HG03064 (cell line): ENCODE measurements around the gene RHOF.
A peak's percentile ranks its signal among the peaks of the same experiment; 100 is the strongest.

Experiments
- ATAC-seq: cut with Tn5 transposase; IDR thresholded peaks from one replicate; pipeline ENCODE4 v1.9.1; 2021; ENCODE audit warnings: low read depth; ENCODE audit not compliant: unreplicated experiment

RHOF gene

GRCh38 chr12:121805171-121806008 lies 11.9 kb upstream of the RHOF start:
- no peak for ATAC-seq

- ATAC-seq, result no peak
Observed at GRCh38 chr12:121804417-121805111, 11.1 kb upstream of the RHOF start.

DNA sequence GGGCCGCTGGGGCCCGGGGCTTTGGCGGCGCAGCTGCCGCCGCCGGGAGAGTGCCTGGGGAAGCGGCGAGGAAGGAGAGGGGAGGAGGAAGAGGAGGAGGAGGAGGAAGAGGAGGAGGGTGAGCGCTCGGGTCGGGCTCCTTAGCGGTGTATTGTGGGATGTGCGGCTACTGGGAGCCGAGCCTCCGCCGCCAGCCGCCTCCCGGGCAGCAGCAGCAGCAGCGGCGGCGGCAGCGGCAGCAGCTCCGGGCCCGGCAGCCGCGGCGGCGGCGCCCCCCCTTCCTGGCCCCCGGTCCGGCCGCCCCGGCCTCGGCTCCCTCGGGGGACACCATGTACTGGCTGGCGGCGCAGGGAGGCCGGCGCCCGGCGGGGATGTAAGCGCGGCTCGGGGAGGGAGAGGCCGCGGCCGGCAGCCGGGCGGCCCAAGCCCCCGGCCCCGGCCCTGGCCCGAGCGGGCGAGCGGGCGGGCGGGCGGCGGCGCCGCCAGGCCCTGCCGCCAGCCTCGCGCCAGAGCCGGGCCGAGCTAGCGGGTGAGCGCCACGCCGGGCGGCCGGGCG lies 10.5 kb upstream of the RHOF start, which contains the start of gene SETD1B:
SETD1B (plus strand) TSS at position 149 of the 556 bp plus-strand sequence. CDS start 729 bp downstream, outside the sequence.
- no peak for ATAC-seq

GRCh38 chr12:121802843-121803698 lies 9.6 kb upstream of the RHOF start:
- ATAC-seq, result peak; percentile 36

- ATAC-seq, result no peak
Observed at GRCh38 chr12:121802485-121802842, 9.0 kb upstream of the RHOF start.

DNA sequence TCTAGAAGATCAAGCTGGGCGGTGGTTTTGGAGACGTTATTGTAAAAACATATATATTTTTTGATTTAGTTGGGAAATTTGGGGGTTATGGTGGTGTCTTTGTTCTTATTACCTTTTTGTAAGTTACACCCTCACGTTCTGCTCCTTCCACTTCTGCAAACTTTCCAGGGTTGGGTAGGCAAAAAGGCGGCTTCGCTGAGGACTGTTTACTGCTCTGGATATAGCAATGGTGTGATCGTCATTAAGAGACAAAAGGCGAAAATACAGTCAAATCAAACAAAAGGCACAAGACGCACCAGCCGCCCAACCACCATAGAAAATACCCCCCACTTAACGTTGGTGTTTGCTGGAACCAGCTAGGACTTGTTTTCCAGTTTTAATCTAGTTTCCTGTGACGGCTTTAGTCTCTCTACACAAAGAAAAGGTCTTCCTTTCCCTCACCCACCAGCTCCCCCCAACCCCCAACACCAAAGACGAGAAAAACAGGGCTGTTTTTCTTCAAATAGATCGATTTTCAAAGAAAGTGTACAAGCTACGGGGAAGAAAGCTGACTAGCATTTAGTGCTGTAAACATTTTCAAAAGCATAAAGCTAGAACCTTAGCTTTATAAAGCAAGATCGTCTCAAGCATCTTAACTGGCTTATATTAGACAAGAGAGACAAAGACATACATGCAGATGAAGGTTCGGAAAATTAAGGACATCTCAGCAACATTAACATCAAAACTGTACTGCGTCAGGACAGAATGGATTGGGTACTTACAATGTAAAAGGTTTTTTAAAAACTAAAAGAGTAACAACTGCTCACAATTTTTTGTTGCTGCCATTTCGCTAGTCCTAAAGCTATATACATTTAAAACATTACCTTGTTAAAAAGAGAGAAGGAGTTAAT lies 8.4 kb upstream of the RHOF start:
- no peak for ATAC-seq

GRCh38 chr12:121800694-121801594 lies 7.5 kb upstream of the RHOF start:
- no peak for ATAC-seq

GRCh38 chr12:121799842-121800693 lies 6.6 kb upstream of the RHOF start:
- ATAC-seq, result no peak

DNA sequence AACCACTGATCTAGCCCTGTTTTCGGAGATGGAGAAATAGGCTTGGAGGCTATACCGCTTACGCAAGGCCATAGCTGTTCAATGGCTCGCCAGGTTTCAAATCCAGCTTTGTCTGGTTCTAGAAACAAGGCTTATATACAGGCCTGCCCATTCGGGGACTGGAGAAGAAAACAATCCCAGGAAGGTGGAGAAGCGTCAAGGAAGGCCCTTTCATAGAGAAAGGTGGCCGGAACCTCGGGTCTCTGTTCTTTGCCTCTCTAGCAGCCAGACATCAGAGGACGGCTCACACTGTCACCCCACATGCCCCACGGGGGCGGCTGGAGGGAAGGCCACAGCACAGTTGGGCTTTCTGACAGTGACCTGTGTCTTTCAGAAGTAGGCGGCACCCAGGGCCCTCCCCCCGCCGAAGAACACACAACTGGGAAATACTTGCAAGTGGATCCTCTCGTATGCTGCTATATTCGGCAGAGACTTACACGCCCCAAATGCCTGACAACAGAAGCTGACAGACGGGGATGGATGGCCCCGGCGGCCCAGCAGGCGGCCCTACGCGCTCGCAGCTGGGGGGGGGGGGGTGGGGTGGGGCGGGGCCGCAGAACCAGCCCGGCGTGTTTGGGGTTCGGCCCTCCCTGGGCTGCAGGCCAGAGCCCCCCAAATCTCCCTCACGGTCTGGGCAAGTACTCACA lies 5.8 kb upstream of the RHOF start:
- ATAC-seq, result no peak

GRCh38 chr12:121798787-121799155 lies 5.3 kb upstream of the RHOF start:
- no peak for ATAC-seq

DNA sequence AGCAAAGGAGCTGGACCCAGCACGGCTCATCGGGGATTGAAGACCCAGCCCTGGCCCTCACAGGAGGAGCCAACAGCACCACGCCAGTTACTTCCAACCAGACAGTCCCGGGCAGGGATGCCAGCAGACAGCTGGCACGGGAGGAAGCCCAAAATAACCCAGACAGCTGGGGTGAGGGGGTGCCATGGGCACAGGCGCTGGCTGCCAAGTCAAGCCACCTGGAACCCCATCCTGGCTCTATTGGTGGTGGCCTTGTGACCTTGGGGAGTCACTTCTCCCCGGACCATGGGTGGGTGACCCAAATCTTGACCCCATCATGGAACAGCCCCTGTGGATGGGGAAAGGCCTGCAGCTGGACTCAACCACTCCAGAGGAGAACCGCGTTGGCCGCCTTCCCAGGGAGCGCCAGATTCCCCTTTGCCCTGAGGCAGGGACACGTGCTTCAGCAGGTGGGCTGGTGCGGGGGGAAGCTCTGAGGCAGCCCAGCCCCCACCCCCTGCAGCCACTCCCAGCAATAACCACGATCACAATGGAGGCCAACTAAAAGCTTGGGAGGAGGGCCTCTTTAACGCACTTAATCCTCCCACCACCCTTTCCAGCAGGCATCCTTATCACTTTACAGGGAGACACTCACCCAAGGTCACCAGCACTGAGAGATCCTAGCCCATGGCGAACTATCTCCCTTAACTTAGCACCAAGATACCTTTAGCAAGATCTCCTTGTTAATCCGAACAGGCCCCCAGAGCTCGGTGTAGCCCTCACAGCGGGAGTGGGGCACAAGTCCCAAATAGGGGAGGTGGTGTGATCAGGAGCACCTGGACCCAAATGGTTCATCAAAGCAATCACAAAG lies 4.7 kb upstream of the RHOF start:
- no peak for ATAC-seq

DNA sequence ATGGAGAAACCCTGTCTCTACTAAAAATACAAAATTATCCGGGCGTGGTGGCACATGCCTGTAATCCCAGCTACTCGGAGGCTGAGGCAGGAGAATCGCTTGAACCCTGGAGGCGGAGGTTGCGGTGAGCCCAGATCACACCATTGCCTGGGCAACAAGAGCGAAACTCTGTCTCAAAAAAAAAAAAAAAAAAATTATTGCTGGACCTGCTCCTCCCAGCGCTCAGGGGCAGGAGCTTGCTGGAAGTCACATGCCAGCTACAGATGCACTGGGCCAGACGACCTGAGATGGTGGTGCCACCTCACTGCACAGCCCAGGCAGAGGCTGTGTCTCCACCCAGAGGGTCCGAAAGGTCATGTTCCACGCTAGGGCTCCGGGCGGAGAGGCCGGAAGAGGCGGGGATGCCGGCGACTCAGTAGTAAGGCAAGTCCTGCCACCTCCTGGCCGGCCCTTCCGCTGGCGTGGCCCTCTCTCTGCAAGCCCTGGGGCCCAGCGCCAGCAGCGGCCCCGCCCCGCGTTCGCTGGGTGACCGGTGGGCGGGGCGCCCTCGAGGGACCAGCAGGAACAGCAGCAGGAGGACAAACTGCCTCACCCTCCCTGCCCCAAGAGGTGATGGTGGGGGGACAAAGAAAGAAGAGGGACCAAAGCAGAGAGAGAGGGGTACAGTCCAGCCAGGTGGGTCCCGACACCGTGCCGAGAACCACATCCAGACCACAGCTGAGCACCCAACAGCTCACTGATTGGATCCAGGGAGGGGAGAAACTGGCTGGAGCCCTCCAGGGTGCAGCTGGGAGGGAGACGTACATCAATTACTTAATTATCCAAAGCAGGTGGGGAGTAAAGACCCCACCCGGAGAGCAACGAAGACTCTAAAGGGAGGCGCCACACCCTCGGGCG lies 3.6 kb upstream of the RHOF start:
- ATAC-seq, result no peak

DNA sequence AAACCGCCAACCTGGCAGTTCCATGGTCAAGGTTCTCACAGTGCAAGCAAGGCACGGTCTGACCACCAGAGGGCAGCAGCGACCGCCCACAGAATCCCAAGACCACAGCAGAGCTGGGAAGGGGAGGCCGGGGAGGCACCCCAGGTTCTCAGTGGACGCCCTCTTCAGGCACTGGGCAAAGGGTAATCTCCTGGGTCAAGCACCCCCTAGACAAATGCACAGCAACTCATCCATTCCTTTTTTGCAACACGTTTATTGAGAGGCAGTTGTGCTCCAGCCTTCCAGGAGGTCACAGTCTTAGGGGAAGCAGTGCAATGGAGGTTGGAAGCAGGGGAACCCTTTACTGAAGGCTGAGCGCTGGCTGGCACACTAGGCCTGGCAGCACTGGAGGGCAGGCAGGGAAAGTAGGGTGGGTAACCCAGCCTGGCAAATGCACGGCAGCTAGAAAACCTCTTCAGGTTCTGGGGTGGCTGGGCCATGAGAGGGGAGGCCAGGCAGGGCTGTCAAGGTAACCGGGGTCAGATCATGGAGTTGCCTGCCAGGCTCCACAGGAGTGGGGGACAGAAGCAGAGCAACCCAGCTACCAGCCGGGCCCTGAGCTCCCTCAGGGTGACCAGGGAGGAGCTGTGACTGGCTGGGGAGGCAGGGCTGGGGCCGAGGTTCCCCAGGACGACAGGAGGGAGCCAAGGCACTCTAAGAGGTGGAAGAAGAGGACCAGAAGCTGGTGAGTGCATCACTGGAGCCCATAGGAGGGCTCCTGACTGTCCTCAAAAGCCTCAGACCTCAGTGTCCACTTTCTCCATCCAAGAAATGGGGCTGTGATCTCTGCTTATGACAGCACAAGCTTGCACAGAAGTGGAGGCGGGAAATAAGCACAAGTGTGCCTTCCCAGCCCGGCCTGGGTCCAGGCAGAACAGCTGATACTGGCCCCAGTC lies 1.8 kb upstream of the RHOF start:
- ATAC-seq, result no peak

DNA sequence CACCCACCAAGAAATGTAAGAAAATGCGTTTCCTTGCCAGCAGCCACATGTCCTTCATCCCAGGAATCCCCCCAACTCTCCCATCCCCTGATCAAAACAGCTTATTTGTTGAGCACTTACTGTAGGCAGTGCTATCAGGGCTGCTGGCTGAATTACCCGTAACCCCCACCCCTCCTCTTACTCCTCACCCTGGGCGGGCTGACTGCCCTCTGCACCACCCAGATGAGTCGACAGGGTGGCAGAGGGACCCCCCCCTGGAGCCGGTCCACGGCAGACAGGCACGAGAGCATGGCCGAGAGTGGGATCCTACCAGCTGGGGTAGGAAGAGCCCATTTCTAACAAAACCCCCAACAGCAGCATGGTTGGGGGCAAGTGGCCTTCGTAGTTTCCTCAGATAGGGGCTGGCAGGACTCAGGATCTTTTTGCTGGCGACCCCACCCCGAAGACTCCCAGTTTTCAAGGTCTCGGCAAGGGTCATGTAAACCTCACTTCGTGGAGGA lies 1.1 kb upstream of the RHOF start:
- ATAC-seq, result peak; percentile 1
